K562 (cell line): Measurements from ENCODE around the gene SVIP. TPM values are rescaled to one million over a fixed set of nuclear protein-coding genes. Genes with fewer than 3 reads are reported as not detected.

Source experiments
- CHCHD3 ChIP-seq: fragments of 250-450 bp; sonication (Bioruptor Pico); IDR thresholded peaks from 2 replicates; pipeline ENCODE4 v2.1.2; 2022; ENCODE audit warnings: mild to moderate bottlenecking
- GTF2F1 ChIP-seq: IDR thresholded peaks from 2 replicates; pipeline ENCODE4 v1.6.1; 2011; ENCODE audit warnings: low read depth, low read length, improper control_type of control experiment
- IRF2 ChIP-seq: sonication (generic); formaldehyde crosslinking; IDR thresholded peaks from 2 replicates; pipeline ENCODE4 v1.8.1; 2022; ENCODE audit warnings: mild to moderate bottlenecking, missing genetic modification reagents
- KAT8 ChIP-seq: fragments of 450-650 bp; IDR thresholded peaks from 2 replicates; pipeline ENCODE4 v1.6.1; 2016; ENCODE audit warnings: low read depth, mild to moderate bottlenecking
- MTA1 ChIP-seq: fragments of 450-650 bp; IDR thresholded peaks from 2 replicates; pipeline ENCODE4 v1.6.1; 2017; ENCODE audit warnings: borderline replicate concordance
- PCBP1 ChIP-seq: fragments of 200-400 bp; formaldehyde crosslinking; IDR thresholded peaks from 2 replicates; pipeline ENCODE4 v1.6.1; 2018; ENCODE audit warnings: mild to moderate bottlenecking, low read depth, low read length; ENCODE audit not compliant: poor library complexity, severe bottlenecking
- PCBP2 ChIP-seq: fragments of 200-400 bp; formaldehyde crosslinking; IDR thresholded peaks from 2 replicates; pipeline ENCODE4 v1.6.1; 2018; ENCODE audit warnings: low read length, low read depth, mild to moderate bottlenecking, moderate library complexity; ENCODE audit not compliant: poor library complexity, severe bottlenecking
- RAD21 ChIP-seq, 2 experiments: fragments of 250-450 bp in 1 of 2; fragments of 450-650 bp in 1 of 2; sonication (Bioruptor Pico) in 1 of 2; formaldehyde crosslinking in 1 of 2; IDR thresholded peaks in 1 of 2; conservative IDR thresholded peaks in 1 of 2; 2 replicates each; pipeline versions ENCODE4 v1.4.0 to v1.8.0; 2020 to 2022; ENCODE audit warnings: mild to moderate bottlenecking in 2 of 2, moderate library complexity in 1 of 2
- REST ChIP-seq, 2 experiments: fragments of 450-650 bp; formaldehyde crosslinking in 1 of 2; IDR thresholded peaks; 2 replicates each; pipeline versions ENCODE4 v1.4.0 to v1.6.1; 2014 to 2020; ENCODE audit warnings: mild to moderate bottlenecking in 2 of 2, borderline replicate concordance in 1 of 2, low read depth in 1 of 2
- SMC3 ChIP-seq: conservative IDR thresholded peaks from 2 replicates; pipeline ENCODE4 v1.6.1; 2011; ENCODE audit warnings: low read depth, low read length, improper control_type of control experiment; ENCODE audit not compliant: insufficient read depth
- ZNF512 ChIP-seq: IDR thresholded peaks from 2 replicates; pipeline ENCODE4 v1.6.1; 2016; ENCODE audit warnings: missing genetic modification characterization, missing compliant biosample characterization
- ZNF583 ChIP-seq: fragments of 250-450 bp; sonication (Bioruptor Pico); IDR thresholded peaks from 2 replicates; pipeline ENCODE4 v1.4.0; 2020
- polyA plus RNA-seq, 8 experiments: library from polyadenylated mRNA; depleted of rRNA in 4 of 8; stranded (reverse) in 5 of 8; unstranded in 3 of 8; fragments of >200 nt; fragmentation: Nextera tagmentation in 2 of 8; fragmentation: Illumina TruSeq in 1 of 8; extraction: Ambion mirVana in 2 of 8; extraction: Trizol in 1 of 8; gene quantifications; 2 replicates each; pipeline versions ENCODE4 v1.2.1 to v1.2.3, GENCODE V29; 2011 to 2014; ENCODE audit warnings: inconsistent platforms in 1 of 8, missing spikeins in 1 of 8
- total RNA-seq, 7 experiments: library from RNA; depleted of rRNA in 6 of 7; stranded (reverse); fragments of >200 nt in 6 of 7; fragmentation: Illumina TruSeq in 2 of 7; extraction: Trizol in 2 of 7; gene quantifications; 2 replicates each; pipeline versions ENCODE4 v1.2.1 to v1.2.3, GENCODE V29; 2011 to 2021; ENCODE audit warnings: low replicate concordance in 1 of 7

Gene SVIP
- total and polyA plus RNA-seq, 9 of the 15 experiments (the other 6 are each of a cell fraction or from before 2014, with no cell fraction given): 17.9 to 62.5 (median 47.5) TPM

DNA sequence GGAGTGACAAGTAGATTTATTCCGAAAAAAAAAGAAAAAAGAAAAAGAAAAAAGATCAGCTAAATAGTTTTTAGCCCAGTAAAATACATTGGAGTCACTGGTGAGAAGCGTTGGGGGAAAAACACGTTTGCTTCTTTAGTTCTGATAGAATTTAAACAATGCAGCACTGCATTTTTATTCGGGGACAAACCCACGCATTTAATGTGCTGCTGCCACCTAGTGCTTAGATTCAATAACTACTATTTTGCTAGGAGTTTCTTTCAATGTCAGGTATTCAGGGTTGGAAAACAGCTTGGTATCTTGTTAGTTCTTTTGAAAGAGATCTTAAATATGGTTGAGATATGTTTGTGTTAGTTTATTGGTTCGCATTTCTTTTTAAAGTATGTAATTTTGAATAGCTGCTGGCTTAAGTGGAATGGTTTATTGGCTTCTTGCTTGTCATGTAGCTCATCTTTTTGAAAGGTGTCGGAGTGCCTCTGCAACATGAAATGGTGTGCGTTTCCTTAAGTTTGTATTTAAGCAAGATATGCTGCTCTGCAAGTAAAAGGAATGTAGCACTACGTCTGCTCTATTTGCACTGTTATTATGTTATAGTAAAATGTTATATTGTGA, 41.9 kb downstream of the SVIP start (continued):
- TF ChIP-seq RAD21 (CRISPR knock-in tag; conservative IDR thresholded peaks at IDR 0.05 in 1 of 2, IDR thresholded peaks at IDR 0.05 in 1 of 2): peak; percentile 69 to 89
- peak; percentile 59; the same call in 1 of the 2 replicates for TF ChIP-seq REST (IDR thresholded peaks at IDR 0.05; ENCODE audit: borderline replicate concordance)
- no peak for TF ChIP-seq REST (CRISPR knock-in tag; IDR thresholded peaks at IDR 0.05; ENCODE audit: low read depth)
- no peak for TF ChIP-seq CHCHD3 (CRISPR knock-in tag)
- TF ChIP-seq PCBP1: no peak
- no peak for TF ChIP-seq PCBP2
- TF ChIP-seq IRF2: no peak
- peak; percentile 55 for TF ChIP-seq ZNF512 (tag)
- TF ChIP-seq SMC3: peak; percentile 55
- no peak for TF ChIP-seq GTF2F1
- no peak for TF ChIP-seq KAT8
- no peak for TF ChIP-seq MTA1
- no peak for TF ChIP-seq ZNF583 (CRISPR knock-in tag)
